ENCODE measurements around the gene LRRC70.

The LRRC70 gene

GRCh38 chr5:62578540-62578939 lies at the start of gene LRRC70:
Gene LRRC70 (plus strand): TSS chr5:62578819. CDS start chr5:62579439, 620 bp downstream.
- no peak for DNase-seq (ENCODE audit: extremely low read depth, low read depth)
- no peak for TF ChIP-seq CTCF (IDR thresholded peaks at IDR 0.05; ENCODE audit: low read depth, low read length)

GRCh38 chr5:62533597-62533996 lies 45.0 kb upstream of the LRRC70 start:
- no peak for TF ChIP-seq CTCF (IDR thresholded peaks at IDR 0.05; ENCODE audit: low read depth, low read length)

GRCh38 chr5:62534461-62535236 lies 44.0 kb upstream of the LRRC70 start:
- no peak for TF ChIP-seq CTCF (IDR thresholded peaks at IDR 0.05; ENCODE audit: low read depth, low read length)
- no peak for DNase-seq (ENCODE audit: extremely low read depth, low read depth)

More at GRCh38 chr5:62533597-62533996, 45.0 kb upstream of the LRRC70 start:
- DNase-seq (ENCODE audit: extremely low read depth, low read depth), result no peak

- no peak for TF ChIP-seq CTCF (IDR thresholded peaks at IDR 0.05; ENCODE audit: low read depth, low read length)
- no peak for DNase-seq (ENCODE audit: extremely low read depth, low read depth)
Measured at GRCh38 chr5:62536232-62536631, 42.4 kb upstream of the LRRC70 start.

GRCh38 chr5:62536783-62537182 lies 41.8 kb upstream of the LRRC70 start:
- no peak for TF ChIP-seq CTCF (IDR thresholded peaks at IDR 0.05; ENCODE audit: low read depth, low read length)
- no peak for DNase-seq (ENCODE audit: extremely low read depth, low read depth)

GRCh38 chr5:62538017-62538942 lies 40.3 kb upstream of the LRRC70 start:
- no peak for DNase-seq (ENCODE audit: extremely low read depth, low read depth)
- no peak for TF ChIP-seq CTCF (IDR thresholded peaks at IDR 0.05; ENCODE audit: low read depth, low read length)

GRCh38 chr5:62542720-62543119 lies 35.9 kb upstream of the LRRC70 start:
- TF ChIP-seq CTCF (IDR thresholded peaks at IDR 0.05; ENCODE audit: low read depth, low read length), result no peak
- DNase-seq (ENCODE audit: extremely low read depth, low read depth), result no peak

All from AG09319 (cell line).